Esophagus squamous epithelium (tissue), 4 donors: ENCODE data around the gene ZNF488.

Experiments used
- CTCF ChIP-seq, 6 experiments: fragments of 450-650 bp in 4 of 6; fragments of 200-600 bp in 2 of 6; sonication (generic) in 2 of 6; IDR thresholded peaks; one replicate each; pipeline ENCODE4 v1.5.1; 2016 to 2019; ENCODE audit warnings: antibody characterized with exemption in 6 of 6, mild to moderate bottlenecking in 4 of 6, moderate library complexity in 4 of 6
- POLR2A ChIP-seq, 4 donors: fragments of 450-650 bp; IDR thresholded peaks; one replicate each; pipeline ENCODE4 v1.6.1; 2017; ENCODE audit warnings: antibody characterized with exemption in 4 of 4, mild to moderate bottlenecking in 4 of 4, moderate library complexity in 3 of 4

- TF ChIP-seq CTCF (IDR thresholded peaks at IDR 0.05) (no peak), POLR2A (IDR thresholded peaks at IDR 0.05) (no peak)
Measured at GRCh38 chr10:47333532-47333931, 50.6 kb downstream of the ZNF488 start.
